Left ventricle myocardium inferior (tissue), 1 donor: ENCODE measurements around the gene HSD17B2. TPM values are rescaled to one million over a fixed set of nuclear protein-coding genes. Genes with fewer than 3 reads are reported as not detected.
A peak's percentile ranks its signal among the peaks of the same experiment; 100 is the strongest.

Experiments
- DNase-seq: peaks from one replicate; pipeline ENCODE4 v3.0.0-alpha.2; 2020
- H3K27ac ChIP-seq: fragments of 200-600 bp; replicated peaks from 2 replicates; pipeline ENCODE4 v1.8.0; 2021
- H3K27me3 ChIP-seq: fragments of 200-600 bp; 2 replicates; pipeline ENCODE4 v1.8.0; 2021; ENCODE audit warnings: low read depth
- H3K36me3 ChIP-seq: fragments of 200-600 bp; 2 replicates; pipeline ENCODE4 v1.8.0; 2021
- H3K4me1 ChIP-seq: fragments of 200-600 bp; 2 replicates; pipeline ENCODE4 v1.8.0; 2021
- H3K4me3 ChIP-seq: fragments of 200-600 bp; 2 replicates; pipeline ENCODE4 v1.8.0; 2021; ENCODE audit warnings: mild to moderate bottlenecking, moderate library complexity
- H3K9me3 ChIP-seq: fragments of 200-600 bp; replicated peaks from 2 replicates; pipeline ENCODE4 v1.8.0; 2021
- CTCF ChIP-seq: fragments of 200-600 bp; IDR thresholded peaks from 2 replicates; pipeline ENCODE4 v1.8.0; 2021; ENCODE audit warnings: antibody characterized with exemption, mild to moderate bottlenecking, borderline replicate concordance
- intact Hi-C: fragments of 100-400 bp; cut with micrococcal nuclease; formaldehyde crosslinking; loops from one replicate; pipeline ENCODE4 v1.11.0; 2022
- total RNA-seq: library from RNA; stranded (reverse); fragmentation: NEBNext Ultra II Directional; extraction: Animal tissue kit (Norgen Biotek cat#: 25700); gene quantifications from one replicate; pipeline ENCODE4 v1.2.1, GENCODE V29; 2021
- donor health status: DM: no; HTN: yes; CAD: no; lungs with severe emphysema.

Gene HSD17B2
- total RNA-seq, 1 donor from 2014 or later, result not detected

GRCh38 chr16:82031116-82032084, 3.7 kb upstream of the HSD17B2 start:
- no peak for DNase-seq
- H3K27me3 ChIP-seq, result peaks cover 52% of the 10 kb centered on the region
- no peak overlapping the region for H3K27ac ChIP-seq
- H3K9me3 ChIP-seq, result no peaks in the 10 kb centered on the region
- H3K4me3 ChIP-seq, result no peak overlapping the region
- no peaks in the 10 kb centered on the region for H3K36me3 ChIP-seq
- no peaks in the 10 kb centered on the region for H3K4me1 ChIP-seq
- intact Hi-C loops, result no loop called here
- TF ChIP-seq CTCF, result peak; percentile 53

- no peaks in the 10 kb centered on the region for H3K4me1 ChIP-seq
- H3K36me3 ChIP-seq, result no peaks in the 10 kb centered on the region
- TF ChIP-seq CTCF, result no peak
- peaks cover 50% of the 10 kb centered on the region for H3K27me3 ChIP-seq
- no peaks in the 10 kb centered on the region for H3K9me3 ChIP-seq
- no peak overlapping the region for H3K4me3 ChIP-seq
- no peak for DNase-seq
- intact Hi-C loops, result no loop called here
- no peak overlapping the region for H3K27ac ChIP-seq
Observed at GRCh38 chr16:82033006-82033405, 2.0 kb upstream of the HSD17B2 start.

GRCh38 chr16:82033683-82034300, 1.3 kb upstream of the HSD17B2 start:
- H3K27me3 ChIP-seq, result peaks cover 58% of the 10 kb centered on the region
- H3K4me1 ChIP-seq, result no peaks in the 10 kb centered on the region
- H3K36me3 ChIP-seq, result no peaks in the 10 kb centered on the region
- no peak for TF ChIP-seq CTCF
- H3K4me3 ChIP-seq, result no peak overlapping the region
- H3K27ac ChIP-seq, result no peak overlapping the region
- no peaks in the 10 kb centered on the region for H3K9me3 ChIP-seq
- no peak for DNase-seq
- intact Hi-C loops, result no loop called here

- intact Hi-C loops, result no loop called here
- no peaks in the 10 kb centered on the region for H3K36me3 ChIP-seq
- H3K4me3 ChIP-seq, result no peak overlapping the region
- H3K9me3 ChIP-seq, result no peaks in the 10 kb centered on the region
- TF ChIP-seq CTCF, result no peak
- H3K27me3 ChIP-seq, result peaks cover 76% of the 10 kb centered on the region
- no peak overlapping the region for H3K27ac ChIP-seq
- no peaks in the 10 kb centered on the region for H3K4me1 ChIP-seq
- no peak for DNase-seq
Observed at GRCh38 chr16:82037251-82037650, 2.2 kb downstream of the HSD17B2 start.

GRCh38 chr16:82037666-82038065, 2.6 kb downstream of the HSD17B2 start:
- intact Hi-C loops, result no loop called here
- H3K27me3 ChIP-seq, result peaks cover 72% of the 10 kb centered on the region
- no peak overlapping the region for H3K4me3 ChIP-seq
- no peak overlapping the region for H3K27ac ChIP-seq
- no peak for TF ChIP-seq CTCF
- DNase-seq, result no peak
- H3K4me1 ChIP-seq, result no peaks in the 10 kb centered on the region
- H3K36me3 ChIP-seq, result no peaks in the 10 kb centered on the region
- no peaks in the 10 kb centered on the region for H3K9me3 ChIP-seq
